Measurements from ENCODE around the gene CCDC148.

CCDC148 gene

GRCh38 chr2:158130832-158131473 is 325.6 kb downstream of the CCDC148 start:
- in situ Hi-C loops (cut with MboI; ENCODE audit: low sequenced_read_pairs) = no loop called here

DNA sequence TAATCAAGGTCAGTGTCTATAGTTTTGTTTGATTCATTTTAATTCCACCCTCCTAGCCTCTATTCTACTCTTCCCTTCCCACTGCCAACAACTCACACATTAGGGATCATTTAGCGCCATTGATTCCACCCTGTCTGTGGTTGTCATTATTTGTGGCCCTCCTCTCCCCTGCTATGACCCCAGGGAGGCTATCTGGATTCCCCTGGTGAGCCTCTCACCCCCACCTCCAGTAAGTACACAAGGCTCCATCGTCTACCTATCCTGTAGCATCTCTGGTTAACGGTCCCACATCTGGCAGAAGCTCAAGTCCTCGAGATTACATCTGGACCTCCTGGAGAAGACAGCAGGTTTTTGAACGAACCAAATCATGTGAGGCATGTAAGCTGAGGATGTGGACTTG is 327.5 kb downstream of the CCDC148 start:
- in situ Hi-C loops (cut with MboI; ENCODE audit: low sequenced_read_pairs) = no loop called here

GRCh38 chr2:158128168-158128973 is 328.2 kb downstream of the CCDC148 start:
- in situ Hi-C loops (cut with MboI; ENCODE audit: low sequenced_read_pairs) = no loop called here

DNA sequence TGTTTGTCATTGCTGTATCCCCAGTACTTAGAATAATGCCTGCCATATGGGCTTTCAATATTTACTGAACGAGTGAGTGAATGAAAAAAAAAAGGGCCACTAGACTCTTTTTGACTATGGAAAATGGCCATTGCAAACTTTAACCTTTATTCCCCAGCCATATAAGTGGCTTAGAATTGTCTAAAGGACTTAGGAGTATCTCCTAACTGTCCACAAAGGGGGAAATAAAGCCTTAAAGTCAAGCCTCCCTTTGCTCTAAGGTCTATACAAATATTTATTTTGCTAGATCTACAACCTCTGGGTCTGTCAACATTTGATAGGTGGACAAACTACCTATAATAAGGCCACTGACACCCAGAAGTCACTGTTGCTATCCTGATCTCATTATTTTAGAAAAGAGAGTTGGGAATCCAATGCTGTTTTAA is 329.2 kb downstream of the CCDC148 start:
- in situ Hi-C loops (cut with MboI; ENCODE audit: low sequenced_read_pairs) = no loop called here

DNA sequence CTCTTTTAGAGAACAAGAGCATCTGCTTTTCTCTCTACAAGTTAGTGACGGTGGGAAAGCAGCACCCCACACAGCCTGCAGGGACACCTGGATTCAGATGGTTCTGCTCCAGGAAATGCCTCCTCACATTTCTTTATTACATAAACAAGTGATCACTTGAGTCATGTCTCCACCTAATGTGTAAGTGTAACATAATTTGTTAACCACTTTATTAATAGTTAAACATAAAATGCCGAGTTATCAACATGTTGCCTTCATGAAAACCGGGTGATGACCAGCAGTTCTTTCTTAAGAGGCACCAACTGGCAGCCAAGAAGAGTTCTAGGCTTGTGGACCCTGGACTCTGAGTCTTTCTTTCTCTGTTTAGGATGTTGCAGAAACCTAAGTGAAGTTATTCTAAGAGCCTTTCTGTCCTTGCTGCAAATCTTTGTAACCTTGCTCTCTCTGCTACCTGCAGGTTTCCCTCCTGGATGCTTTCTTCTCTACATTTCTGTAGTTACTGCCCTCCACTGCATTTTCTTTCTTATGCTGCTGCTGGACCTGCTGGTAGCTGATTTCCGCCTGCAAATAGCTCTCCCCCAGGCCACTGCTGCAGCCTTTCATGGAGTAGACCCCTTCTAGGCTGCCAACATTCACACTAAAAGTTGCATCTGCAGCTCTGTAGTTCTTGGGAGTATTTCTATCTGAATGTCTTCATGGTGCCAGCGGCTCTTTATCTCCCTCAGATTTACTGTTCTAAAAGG is 330.6 kb downstream of the CCDC148 start:
- in situ Hi-C loops (cut with MboI; ENCODE audit: low sequenced_read_pairs) = no loop called here

DNA sequence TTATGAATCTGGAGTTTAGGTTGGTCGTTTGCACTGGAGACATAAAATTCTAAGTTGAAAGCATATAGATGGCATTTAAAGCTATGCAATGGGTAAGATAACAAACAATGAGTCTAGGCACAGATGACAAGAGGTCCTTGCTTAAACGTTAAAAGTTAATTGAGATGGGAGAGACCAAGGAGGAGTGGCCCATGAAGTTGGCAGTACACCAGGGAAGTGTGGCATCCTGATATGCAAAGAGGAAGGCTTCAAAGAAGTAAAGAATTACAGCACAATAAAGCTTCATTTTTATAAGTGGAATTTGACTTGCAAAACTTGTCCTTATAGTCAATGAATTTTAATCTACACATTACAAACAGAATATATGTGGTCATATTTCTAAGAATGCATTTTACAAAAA is 331.7 kb downstream of the CCDC148 start:
- in situ Hi-C loops (cut with MboI; ENCODE audit: low sequenced_read_pairs) = no loop called here
